ENCODE results near the gene LRRK1. TPM values are rescaled to one million over a fixed set of nuclear protein-coding genes. Genes with fewer than 3 reads are reported as not detected.

The LRRK1 gene
- total RNA-seq, 4 donors from 2014 or later: 14.1 to 31.5 (median 16.8) TPM

- H3K27ac ChIP-seq: no peak overlapping the region
- H3K4me3 ChIP-seq: no peak overlapping the region
- H3K4me1 ChIP-seq: peaks cover 0 to 34% (median 2%) of the 10 kb centered on the region in 4 donors
- H3K27me3 ChIP-seq: no peaks in the 10 kb centered on the region
- peaks cover 0 to 8% (median 0%) of the 10 kb centered on the region in 3 donors for H3K36me3 ChIP-seq
- no peak for TF ChIP-seq POLR2A (IDR thresholded peaks at IDR 0.05)
- no peak for DNase-seq (ENCODE audit: low spot score in 2 of 2)
- H3K9me3 ChIP-seq: no peaks in the 10 kb centered on the region
- 77 to 88% methylated on average over 13 of the region's 13 CpGs for WGBS, 2 donors
These were observed 99.3 kb downstream of the LRRK1 start for GRCh38 chr15:101018450-101018849.

DNA sequence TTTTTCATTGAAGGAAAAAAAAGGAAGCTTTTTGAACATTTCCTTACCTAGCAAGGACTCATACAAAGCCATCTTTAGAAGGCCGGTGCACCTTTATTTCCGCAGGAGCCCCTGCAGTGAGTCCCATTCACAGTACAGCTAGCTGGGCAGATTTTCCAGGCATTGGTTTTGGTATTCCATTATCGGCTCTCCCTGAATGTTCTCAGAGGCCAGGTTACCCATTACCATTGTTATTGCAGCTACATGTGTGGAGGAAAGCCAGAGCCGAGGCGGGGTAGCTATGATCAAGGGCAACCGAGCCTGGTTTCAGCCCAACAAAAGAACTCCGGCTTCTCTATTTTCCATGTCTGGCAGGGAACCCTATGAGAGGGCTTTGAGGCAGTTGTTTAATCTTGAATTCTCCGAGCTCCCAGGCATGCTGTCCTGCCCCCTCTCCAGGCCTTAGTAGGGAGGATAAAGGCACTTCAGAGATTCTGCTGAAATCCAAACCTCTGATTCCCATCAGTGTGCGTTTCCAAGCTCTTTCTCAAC is 100.3 kb downstream of the LRRK1 start:
- no peaks in the 10 kb centered on the region for H3K27me3 ChIP-seq
- H3K4me3 ChIP-seq: no peak overlapping the region
- no peaks in the 10 kb centered on the region for H3K9me3 ChIP-seq
- H3K4me1 ChIP-seq: peaks cover 0 to 44% (median 9%) of the 10 kb centered on the region in 4 donors
- 80 to 87% methylated on average over 9 of the region's 9 CpGs for WGBS, 2 donors
- peaks cover 0 to 6% (median 0%) of the 10 kb centered on the region in 3 donors for H3K36me3 ChIP-seq
- no peak for DNase-seq (ENCODE audit: low spot score in 2 of 2)
- H3K27ac ChIP-seq: no peak overlapping the region
- TF ChIP-seq CTCF (IDR thresholded peaks at IDR 0.05) (no peak), POLR2A (IDR thresholded peaks at IDR 0.05) (no peak)

DNA sequence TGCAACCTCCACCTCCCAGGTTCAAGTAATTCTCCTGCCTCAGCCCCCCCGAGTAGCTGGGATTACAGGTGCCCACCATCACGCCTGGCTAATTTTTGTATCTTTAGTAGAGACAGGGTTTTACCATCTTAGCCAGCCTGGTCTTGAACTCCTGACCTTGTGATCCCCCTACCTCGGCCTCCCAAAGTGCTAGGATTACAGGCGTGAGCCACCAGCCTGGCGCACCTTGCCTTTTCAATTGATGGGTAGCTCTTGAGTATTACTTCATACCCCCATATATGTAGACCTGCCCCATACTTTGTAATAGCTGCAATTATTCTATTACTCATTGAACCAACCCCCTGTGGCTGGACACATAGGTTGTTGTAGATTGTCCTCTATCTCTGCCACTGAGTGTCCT is 101.3 kb downstream of the LRRK1 start:
- Histone ChIP-seq H3K27ac (no peak overlapping the region), H3K4me1 (peaks cover 0 to 41% (median 12%) of the 10 kb centered on the region in 4 donors), H3K36me3 (peaks cover 0 to 5% (median 0%) of the 10 kb centered on the region in 3 donors), H3K9me3 (no peaks in the 10 kb centered on the region), H3K27me3 (no peaks in the 10 kb centered on the region), H3K4me3 (no peak overlapping the region)
- DNase-seq (ENCODE audit: low spot score in 2 of 2): no peak
- WGBS, 2 donors: 96% methylated on average over 5 of the region's 5 CpGs
- no peak for TF ChIP-seq EP300 (IDR thresholded peaks at IDR 0.05)
- TF ChIP-seq CTCF (IDR thresholded peaks at IDR 0.05): no peak
- no peak for TF ChIP-seq POLR2A (IDR thresholded peaks at IDR 0.05)

DNA sequence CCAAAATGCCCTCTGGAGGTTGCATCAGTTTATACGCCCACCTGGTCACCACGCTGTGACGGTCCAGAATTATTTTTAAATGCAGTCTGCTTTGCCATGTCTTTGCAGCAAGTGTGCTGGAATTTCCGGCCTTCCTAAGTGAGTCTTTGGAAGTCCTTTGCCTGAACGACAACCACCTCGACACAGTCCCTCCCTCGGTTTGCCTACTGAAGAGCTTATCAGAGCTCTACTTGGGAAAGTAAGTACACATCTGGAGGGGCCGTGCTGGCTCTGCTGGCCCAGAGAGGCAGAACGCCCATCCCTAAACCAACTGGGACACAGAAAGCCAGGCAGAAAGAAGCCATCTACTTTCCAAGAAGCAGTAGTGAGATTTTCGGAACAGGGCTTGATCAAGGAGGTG is 101.8 kb downstream of the LRRK1 start:
- peaks cover 0 to 7% (median 0%) of the 10 kb centered on the region in 3 donors for H3K36me3 ChIP-seq
- 74 to 88% methylated on average over 10 of the region's 10 CpGs for WGBS, 2 donors
- H3K4me1 ChIP-seq: peaks cover 0 to 38% (median 12%) of the 10 kb centered on the region in 4 donors
- no peak overlapping the region for H3K4me3 ChIP-seq
- H3K9me3 ChIP-seq: no peaks in the 10 kb centered on the region
- no peak for DNase-seq (ENCODE audit: low spot score in 2 of 2)
- H3K27ac ChIP-seq: no peak overlapping the region
- TF ChIP-seq EP300 (IDR thresholded peaks at IDR 0.05) (no peak), POLR2A (IDR thresholded peaks at IDR 0.05) (no peak), CTCF (IDR thresholded peaks at IDR 0.05) (no peak)
- H3K27me3 ChIP-seq: no peaks in the 10 kb centered on the region

DNA sequence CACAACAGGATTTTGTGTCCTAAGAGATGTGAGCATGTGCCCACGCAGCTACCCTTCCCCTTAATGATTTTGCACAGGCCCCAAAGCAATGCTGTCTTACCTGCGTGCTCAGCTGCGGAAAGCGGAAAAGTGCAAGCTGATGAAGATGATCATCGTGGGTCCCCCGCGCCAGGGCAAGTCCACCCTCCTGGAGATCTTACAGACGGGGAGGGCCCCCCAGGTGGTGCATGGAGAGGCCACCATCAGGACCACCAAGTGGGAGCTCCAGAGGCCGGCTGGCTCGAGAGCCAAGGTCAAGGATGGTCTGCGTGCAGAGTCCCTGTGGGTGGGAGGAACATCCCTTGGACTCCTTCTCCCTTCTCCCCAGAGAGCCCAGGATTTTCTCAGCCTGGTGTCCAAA is 103.1 kb downstream of the LRRK1 start:
- no peak for DNase-seq (ENCODE audit: low spot score in 2 of 2)
- Histone ChIP-seq H3K27ac (peak overlapping the region in 1 of 4 donors; percentile 62), H3K36me3 (peaks cover 0 to 11% (median 0%) of the 10 kb centered on the region in 3 donors), H3K4me1 (peaks cover 0 to 38% (median 12%) of the 10 kb centered on the region in 4 donors), H3K4me3 (no peak overlapping the region), H3K27me3 (no peaks in the 10 kb centered on the region), H3K9me3 (no peaks in the 10 kb centered on the region)
- WGBS, 2 donors: 77 to 90% methylated on average over 11 of the region's 11 CpGs
- TF ChIP-seq CTCF (IDR thresholded peaks at IDR 0.05): no peak
- no peak for TF ChIP-seq POLR2A (IDR thresholded peaks at IDR 0.05)
